ENCODE results near the gene UNC13B. TPM values are rescaled to one million over a fixed set of nuclear protein-coding genes. Genes with fewer than 3 reads are reported as not detected.

Gene UNC13B
- total RNA-seq, 1 donor from 2014 or later: 24.5 TPM

- Mint-ChIP-seq H3K36me3 (ENCODE audit: unreplicated experiment) (no peaks in the 10 kb centered on the region), H3K27ac (ENCODE audit: unreplicated experiment) (peak within 1 kb of the TSS; percentile 99), H3K27me3 (ENCODE audit: unreplicated experiment) (peaks cover 2% of the 10 kb centered on the region), H3K4me1 (ENCODE audit: unreplicated experiment) (peaks cover 44% of the 10 kb centered on the region), H3K9me3 (ENCODE audit: unreplicated experiment) (no peaks in the 10 kb centered on the region), H3K4me3 (ENCODE audit: unreplicated experiment) (peak within 1 kb of the TSS; percentile 92)
- TF ChIP-seq CTCF (IDR thresholded peaks at IDR 0.05): no peak
- DNase-seq (ENCODE audit: extremely low spot score, unreplicated experiment): peak; percentile 99
Observed at GRCh38 chr9:35115680-35116538, 45.9 kb upstream of the UNC13B start, which contains the start of gene ATOSB. ATOSB (minus strand) TSS chr9:35115862; CDS start chr9:35108274, 7,588 bp downstream.

GRCh38 chr9:35116539-35116897 lies 45.3 kb upstream of the UNC13B start:
- peaks cover 41% of the 10 kb centered on the region for H3K4me1 Mint-ChIP-seq (ENCODE audit: unreplicated experiment)
- no peaks in the 10 kb centered on the region for H3K9me3 Mint-ChIP-seq (ENCODE audit: unreplicated experiment)
- peaks cover 5% of the 10 kb centered on the region for H3K27me3 Mint-ChIP-seq (ENCODE audit: unreplicated experiment)
- no peak for DNase-seq (ENCODE audit: extremely low spot score, unreplicated experiment)
- no peaks in the 10 kb centered on the region for H3K36me3 Mint-ChIP-seq (ENCODE audit: unreplicated experiment)
- H3K27ac Mint-ChIP-seq (ENCODE audit: unreplicated experiment): peak overlapping the region; percentile 99
- H3K4me3 Mint-ChIP-seq (ENCODE audit: unreplicated experiment): peak overlapping the region; percentile 92
- TF ChIP-seq CTCF (IDR thresholded peaks at IDR 0.05): no peak

- peak; percentile 97 for TF ChIP-seq CTCF (IDR thresholded peaks at IDR 0.05)
- Mint-ChIP-seq H3K27me3 (ENCODE audit: unreplicated experiment) (peaks cover 6% of the 10 kb centered on the region), H3K4me3 (ENCODE audit: unreplicated experiment) (peak overlapping the region; percentile 92), H3K4me1 (ENCODE audit: unreplicated experiment) (peaks cover 37% of the 10 kb centered on the region), H3K36me3 (ENCODE audit: unreplicated experiment) (no peaks in the 10 kb centered on the region), H3K9me3 (ENCODE audit: unreplicated experiment) (no peaks in the 10 kb centered on the region), H3K27ac (ENCODE audit: unreplicated experiment) (peak overlapping the region; percentile 99)
- DNase-seq (ENCODE audit: extremely low spot score, unreplicated experiment): peak; percentile 95
Observed at GRCh38 chr9:35116898-35117551, 44.8 kb upstream of the UNC13B start.

- Mint-ChIP-seq H3K36me3 (ENCODE audit: unreplicated experiment) (no peaks in the 10 kb centered on the region), H3K27ac (ENCODE audit: unreplicated experiment) (no peak overlapping the region), H3K27me3 (ENCODE audit: unreplicated experiment) (peaks cover 18% of the 10 kb centered on the region), H3K4me1 (ENCODE audit: unreplicated experiment) (no peaks in the 10 kb centered on the region), H3K4me3 (ENCODE audit: unreplicated experiment) (no peak overlapping the region), H3K9me3 (ENCODE audit: unreplicated experiment) (peaks cover 5% of the 10 kb centered on the region)
- DNase-seq (ENCODE audit: extremely low spot score, unreplicated experiment): no peak
- no peak for TF ChIP-seq CTCF (IDR thresholded peaks at IDR 0.05)
Observed at GRCh38 chr9:35134920-35135319, 26.9 kb upstream of the UNC13B start.

- Mint-ChIP-seq H3K4me3 (ENCODE audit: unreplicated experiment) (no peak overlapping the region), H3K9me3 (ENCODE audit: unreplicated experiment) (peaks cover 8% of the 10 kb centered on the region), H3K36me3 (ENCODE audit: unreplicated experiment) (no peaks in the 10 kb centered on the region), H3K27ac (ENCODE audit: unreplicated experiment) (no peak overlapping the region), H3K27me3 (ENCODE audit: unreplicated experiment) (peaks cover 18% of the 10 kb centered on the region), H3K4me1 (ENCODE audit: unreplicated experiment) (no peaks in the 10 kb centered on the region)
- TF ChIP-seq CTCF (IDR thresholded peaks at IDR 0.05): no peak
- DNase-seq (ENCODE audit: extremely low spot score, unreplicated experiment): no peak
Observed at GRCh38 chr9:35135988-35136387, 25.8 kb upstream of the UNC13B start.
